HG03097 (cell line): Measurements from ENCODE around the gene LRRC28.
A peak's percentile ranks its signal among the peaks of the same experiment; 100 is the strongest.

Experiments
- ATAC-seq: cut with Tn5 transposase; IDR thresholded peaks from one replicate; pipeline ENCODE4 v1.9.1; 2021; ENCODE audit not compliant: unreplicated experiment, low FRiP score

LRRC28 gene

GRCh38 chr15:99296386-99296785 lies 45.1 kb downstream of the LRRC28 start:
- no peak for ATAC-seq

GRCh38 chr15:99303907-99304306 lies 52.6 kb downstream of the LRRC28 start:
- ATAC-seq: no peak

- ATAC-seq: no peak
Measured at GRCh38 chr15:99305761-99306505, 54.7 kb downstream of the LRRC28 start.

- no peak for ATAC-seq
Measured at GRCh38 chr15:99306694-99307338, 55.5 kb downstream of the LRRC28 start.

GRCh38 chr15:99307735-99308134 lies 56.5 kb downstream of the LRRC28 start:
- ATAC-seq: no peak

- ATAC-seq: no peak
Measured at GRCh38 chr15:99310745-99311144, 59.5 kb downstream of the LRRC28 start.

- ATAC-seq: no peak
Measured at GRCh38 chr15:99312228-99312627, 60.9 kb downstream of the LRRC28 start.

- no peak for ATAC-seq
Measured at GRCh38 chr15:99312794-99313193, 61.5 kb downstream of the LRRC28 start.

GRCh38 chr15:99315636-99316035 lies 64.4 kb downstream of the LRRC28 start:
- no peak for ATAC-seq

- ATAC-seq: no peak
Measured at GRCh38 chr15:99320374-99321215, 69.3 kb downstream of the LRRC28 start.

GRCh38 chr15:99321468-99321867 lies 70.2 kb downstream of the LRRC28 start:
- no peak for ATAC-seq

- no peak for ATAC-seq
Measured at GRCh38 chr15:99322643-99323405, 71.5 kb downstream of the LRRC28 start.

- ATAC-seq: peak; percentile 54
Measured at GRCh38 chr15:99324082-99324620, 72.9 kb downstream of the LRRC28 start.

GRCh38 chr15:99324700-99325099 lies 73.4 kb downstream of the LRRC28 start:
- no peak for ATAC-seq

- peak; percentile 41 for ATAC-seq
Measured at GRCh38 chr15:99326235-99326634, 75.0 kb downstream of the LRRC28 start.

- no peak for ATAC-seq
Measured at GRCh38 chr15:99328106-99329072, 77.1 kb downstream of the LRRC28 start.

- ATAC-seq: no peak
Measured at GRCh38 chr15:99331381-99331780, 80.1 kb downstream of the LRRC28 start.

- no peak for ATAC-seq
Measured at GRCh38 chr15:99333413-99333812, 82.1 kb downstream of the LRRC28 start.

GRCh38 chr15:99333981-99334380 lies 82.7 kb downstream of the LRRC28 start:
- ATAC-seq: no peak
